Activated CD4-positive, alpha-beta T cell treated with anti-CD3 and anti-CD28 coated beads for 4 hours (primary cell): ENCODE data around the gene KCNQ5.
"Not testable (repeated sequence)": the region's sequence is repeated elsewhere in the genome, so short reads cannot be mapped to it uniquely, and the experiment has no call there.

ENCODE experiments used
- DNase-seq, 2 donors: peaks; one replicate each; pipeline ENCODE4 v3.0.0-alpha.2; 2020

Gene KCNQ5

GRCh38 chr6:73209117-73209516, 587.3 kb downstream of the KCNQ5 start:
- DNase-seq: no peak

GRCh38 chr6:73216859-73217258, 595.0 kb downstream of the KCNQ5 start:
- no peak for DNase-seq

GRCh38 chr6:73225396-73225795, 603.5 kb downstream of the KCNQ5 start, which contains the start of gene KHDC1L:
Gene KHDC1L (minus strand): TSS chr6:73225496. CDS start chr6:73225408, 88 bp downstream.
- no peak for DNase-seq

GRCh38 chr6:73227606-73228255, 605.9 kb downstream of the KCNQ5 start:
- no peak for DNase-seq

GRCh38 chr6:73231986-73232391, 610.1 kb downstream of the KCNQ5 start:
- DNase-seq: no peak

GRCh38 chr6:73233048-73233447, 611.2 kb downstream of the KCNQ5 start:
- no peak for DNase-seq

GRCh38 chr6:73233971-73234370, 612.1 kb downstream of the KCNQ5 start:
- not testable (repeated sequence) for DNase-seq

- no peak for DNase-seq
These were observed 612.9 kb downstream of the KCNQ5 start for GRCh38 chr6:73234733-73235132.

- DNase-seq: no peak
These were observed 614.4 kb downstream of the KCNQ5 start for GRCh38 chr6:73236144-73236750.

- no peak for DNase-seq
These were observed 618.9 kb downstream of the KCNQ5 start for GRCh38 chr6:73240730-73241129.

GRCh38 chr6:73242001-73242400, 620.1 kb downstream of the KCNQ5 start:
- no peak for DNase-seq
